Neuronal stem cell (in vitro differentiated cells): Measurements from ENCODE around the gene EIF4E3.

ENCODE experiments used
- DNase-seq: peaks from one replicate; pipeline ENCODE4 v3.0.0-alpha.2; 2013; ENCODE audit warnings: low spot score
- H2AFZ ChIP-seq: one replicate; pipeline ENCODE4 v1.6.1; 2013; ENCODE audit warnings: mild to moderate bottlenecking, low read length, inconsistent platforms
- H2AK5ac ChIP-seq: 2 replicates; pipeline ENCODE4 v1.6.1; 2013; ENCODE audit warnings: low read depth, mild to moderate bottlenecking, inconsistent platforms, low read length, moderate library complexity, mixed read lengths
- H2BK120ac ChIP-seq: 2 replicates; pipeline ENCODE4 v1.6.1; 2013; ENCODE audit warnings: low read depth, mild to moderate bottlenecking, inconsistent platforms, low read length, moderate library complexity, mixed read lengths
- H2BK12ac ChIP-seq: one replicate; pipeline ENCODE4 v1.6.1; 2013; ENCODE audit warnings: low read length, inconsistent platforms
- H2BK15ac ChIP-seq: 2 replicates; pipeline ENCODE4 v1.6.1; 2013; ENCODE audit warnings: mild to moderate bottlenecking, low read length, inconsistent platforms, mixed read lengths
- H2BK5ac ChIP-seq: one replicate; pipeline ENCODE4 v1.6.1; 2013; ENCODE audit warnings: inconsistent platforms, mild to moderate bottlenecking, low read length, moderate library complexity
- H3K14ac ChIP-seq: one replicate; pipeline ENCODE4 v1.6.1; 2013; ENCODE audit warnings: low read length, inconsistent platforms
- H3K18ac ChIP-seq: 2 replicates; pipeline ENCODE4 v1.6.1; 2013; ENCODE audit warnings: low read length, inconsistent platforms
- H3K23ac ChIP-seq: 2 replicates; pipeline ENCODE4 v1.6.1; 2013; ENCODE audit warnings: low read depth, mild to moderate bottlenecking, mixed read lengths, low read length, inconsistent platforms; ENCODE audit not compliant: poor library complexity
- H3K27ac ChIP-seq: replicated peaks from 3 replicates; pipeline ENCODE4 v1.5.1; 2013; ENCODE audit warnings: low read length, inconsistent platforms
- H3K27me3 ChIP-seq, 3 experiments: 2 replicates each; pipeline ENCODE4 v1.6.1; 2013; ENCODE audit warnings: low read length in 3 of 3, mild to moderate bottlenecking in 2 of 3, inconsistent platforms in 1 of 3, low read depth in 1 of 3, mixed read lengths in 1 of 3, moderate library complexity in 1 of 3; ENCODE audit not compliant: control insufficient read depth in 3 of 3, insufficient read depth in 3 of 3
- H3K36me3 ChIP-seq, 2 donors: replicated peaks in 1 of 2; 2 replicates each; pipeline ENCODE4 v1.6.1; 2013; ENCODE audit warnings: low read length in 2 of 2; ENCODE audit not compliant: control insufficient read depth in 2 of 2, insufficient read depth in 2 of 2
- H3K4ac ChIP-seq: 2 replicates; pipeline ENCODE4 v1.6.1; 2013; ENCODE audit warnings: inconsistent platforms, mild to moderate bottlenecking, low read length, moderate library complexity
- H3K4me1 ChIP-seq, 2 donors: 1 replicate in 1 of 2; 2 replicates in 1 of 2; pipeline ENCODE4 v1.6.1; 2013; ENCODE audit warnings: low read length in 2 of 2, low read depth in 1 of 2; ENCODE audit not compliant: control insufficient read depth in 2 of 2, insufficient read depth in 1 of 2
- H3K4me2 ChIP-seq: one replicate; pipeline ENCODE4 v1.6.1; 2013; ENCODE audit warnings: mild to moderate bottlenecking, low read length, inconsistent platforms; ENCODE audit not compliant: insufficient read depth, poor library complexity, severe bottlenecking
- H3K4me3 ChIP-seq, 2 donors: 2 replicates each; pipeline ENCODE4 v1.5.1; 2013; ENCODE audit warnings: low read length in 2 of 2, mild to moderate bottlenecking in 2 of 2, inconsistent platforms in 1 of 2, moderate library complexity in 1 of 2
- H3K79me1 ChIP-seq: one replicate; pipeline ENCODE4 v1.6.1; 2013; ENCODE audit warnings: low read depth, mild to moderate bottlenecking, inconsistent platforms, low read length, moderate library complexity
- H3K9ac ChIP-seq: one replicate; pipeline ENCODE4 v1.6.1; 2013; ENCODE audit warnings: mild to moderate bottlenecking, low read depth, low read length, inconsistent platforms; ENCODE audit not compliant: poor library complexity
- H3K9me3 ChIP-seq, 2 donors: replicated peaks in 1 of 2; 2 replicates each; pipeline versions ENCODE3 to v1.6.1; 2013; ENCODE audit warnings: low read length in 2 of 2, mild to moderate bottlenecking in 2 of 2, inconsistent platforms in 1 of 2, low read depth in 1 of 2, mixed read lengths in 1 of 2, moderate library complexity in 1 of 2; ENCODE audit not compliant: control insufficient read depth in 2 of 2, insufficient read depth in 1 of 2
- H4K8ac ChIP-seq: one replicate; pipeline ENCODE4 v1.6.1; 2013; ENCODE audit warnings: low read depth, mild to moderate bottlenecking, inconsistent platforms, low read length, moderate library complexity
- H4K91ac ChIP-seq: one replicate; pipeline ENCODE4 v1.6.1; 2013; ENCODE audit warnings: low read length, low read depth, mild to moderate bottlenecking, inconsistent platforms; ENCODE audit not compliant: poor library complexity
- WGBS, 2 donors: extraction: QIAGEN DNeasy Blood & Tissue Kit; methylation state at CpG; one replicate each; pipeline ENCODE4 v1.1.7; 2013; ENCODE audit warnings: missing lambda C conversion rate in 2 of 2, mixed read lengths in 1 of 2; ENCODE audit not compliant: insufficient read length in 2 of 2, insufficient replicate concordance in 1 of 2; ENCODE audit errors: extremely low coverage in 2 of 2; 5-methylcytosine and 5-hydroxymethylcytosine counted together

Gene EIF4E3

GRCh38 chr3:71680603-71681002, 44.6 kb downstream of the EIF4E3 start:
- Histone ChIP-seq H2BK120ac (no peak overlapping the region), H3K23ac (no peak overlapping the region), H3K9ac (no peak overlapping the region), H3K4me3 (no peak overlapping the region), H3K4ac (no peak overlapping the region), H3K27me3 (no peaks in the 10 kb centered on the region), H3K36me3 (no peaks in the 10 kb centered on the region), H4K91ac (no peak overlapping the region), H3K18ac (no peak overlapping the region), H3K9me3 (no peaks in the 10 kb centered on the region), H2BK12ac (no peak overlapping the region), H3K27ac (no peak overlapping the region), H2BK5ac (no peak overlapping the region), H3K4me2 (no peak overlapping the region), H4K8ac (no peak overlapping the region), H2AFZ (no peak overlapping the region), H3K14ac (no peak overlapping the region), H3K79me1 (no peaks in the 10 kb centered on the region), H3K4me1 (peaks cover 0 to 6% of the 10 kb centered on the region in 2 donors), H2BK15ac (no peak overlapping the region), H2AK5ac (no peak overlapping the region)
- DNase-seq: no peak
- WGBS, 2 donors: no CpG with 5 or more reads among the region's 1 CpG

GRCh38 chr3:71676931-71677330, 48.3 kb downstream of the EIF4E3 start:
- Histone ChIP-seq H3K18ac (no peak overlapping the region), H2AK5ac (no peak overlapping the region), H3K4ac (no peak overlapping the region), H3K9ac (no peak overlapping the region), H3K4me2 (no peak overlapping the region), H3K4me1 (peaks cover 2 to 10% of the 10 kb centered on the region in 2 donors), H4K91ac (no peak overlapping the region), H3K79me1 (no peaks in the 10 kb centered on the region), H3K36me3 (no peaks in the 10 kb centered on the region), H2BK12ac (no peak overlapping the region), H4K8ac (no peak overlapping the region), H2BK15ac (no peak overlapping the region), H2BK5ac (no peak overlapping the region), H3K27ac (no peak overlapping the region), H3K27me3 (peaks cover 0 to 2% (median 0%) of the 10 kb centered on the region in 3 experiments), H3K23ac (no peak overlapping the region), H3K14ac (no peak overlapping the region), H3K4me3 (no peak overlapping the region), H3K9me3 (no peaks in the 10 kb centered on the region), H2AFZ (no peak overlapping the region), H2BK120ac (no peak overlapping the region)
- no CpG with 5 or more reads among the region's 2 CpGs for WGBS, 2 donors
- no peak for DNase-seq

GRCh38 chr3:71673486-71673885, 51.7 kb downstream of the EIF4E3 start:
- no peak overlapping the region for H2BK5ac ChIP-seq
- no peak overlapping the region for H4K8ac ChIP-seq
- no peaks in the 10 kb centered on the region for H3K9me3 ChIP-seq
- no peak overlapping the region for H3K4me2 ChIP-seq
- H3K27me3 ChIP-seq: peaks cover 0 to 4% (median 0%) of the 10 kb centered on the region in 3 experiments
- H3K4me1 ChIP-seq: peaks cover 2 to 13% of the 10 kb centered on the region in 2 donors
- H3K9ac ChIP-seq: no peak overlapping the region
- H3K27ac ChIP-seq: no peak overlapping the region
- no peak overlapping the region for H2BK15ac ChIP-seq
- no peak overlapping the region for H3K4ac ChIP-seq
- H3K14ac ChIP-seq: no peak overlapping the region
- H3K18ac ChIP-seq: no peak overlapping the region
- H2BK12ac ChIP-seq: no peak overlapping the region
- H3K23ac ChIP-seq: no peak overlapping the region
- no CpG with 5 or more reads among the region's 1 CpG for WGBS, 2 donors
- no peak overlapping the region for H4K91ac ChIP-seq
- no peak for DNase-seq
- H2BK120ac ChIP-seq: no peak overlapping the region
- no peak overlapping the region for H2AK5ac ChIP-seq
- H3K36me3 ChIP-seq: no peaks in the 10 kb centered on the region
- no peaks in the 10 kb centered on the region for H3K79me1 ChIP-seq
- H2AFZ ChIP-seq: no peak overlapping the region
- no peak overlapping the region for H3K4me3 ChIP-seq

GRCh38 chr3:71672807-71673206, 52.4 kb downstream of the EIF4E3 start:
- H3K4me1 ChIP-seq: peaks cover 2 to 13% of the 10 kb centered on the region in 2 donors
- no peak overlapping the region for H2BK12ac ChIP-seq
- no peaks in the 10 kb centered on the region for H3K36me3 ChIP-seq
- H3K27ac ChIP-seq: no peak overlapping the region
- H4K8ac ChIP-seq: no peak overlapping the region
- H2BK5ac ChIP-seq: no peak overlapping the region
- H3K79me1 ChIP-seq: no peaks in the 10 kb centered on the region
- H3K4me3 ChIP-seq: no peak overlapping the region
- DNase-seq: no peak
- whole genome bisulfite sequencing, 2 donors: no CpG with 5 or more reads among the region's 6 CpGs
- no peak overlapping the region for H3K23ac ChIP-seq
- H3K27me3 ChIP-seq: peaks cover 0 to 4% (median 0%) of the 10 kb centered on the region in 3 experiments
- H3K4ac ChIP-seq: no peak overlapping the region
- no peak overlapping the region for H3K14ac ChIP-seq
- no peak overlapping the region for H2AK5ac ChIP-seq
- H3K9me3 ChIP-seq: no peaks in the 10 kb centered on the region
- H3K9ac ChIP-seq: no peak overlapping the region
- H2AFZ ChIP-seq: peak overlapping the region; percentile 87
- H4K91ac ChIP-seq: no peak overlapping the region
- no peak overlapping the region for H2BK120ac ChIP-seq
- no peak overlapping the region for H2BK15ac ChIP-seq
- H3K18ac ChIP-seq: no peak overlapping the region
- H3K4me2 ChIP-seq: no peak overlapping the region
